ENCODE measurements around the gene DAZAP1.

DNA sequence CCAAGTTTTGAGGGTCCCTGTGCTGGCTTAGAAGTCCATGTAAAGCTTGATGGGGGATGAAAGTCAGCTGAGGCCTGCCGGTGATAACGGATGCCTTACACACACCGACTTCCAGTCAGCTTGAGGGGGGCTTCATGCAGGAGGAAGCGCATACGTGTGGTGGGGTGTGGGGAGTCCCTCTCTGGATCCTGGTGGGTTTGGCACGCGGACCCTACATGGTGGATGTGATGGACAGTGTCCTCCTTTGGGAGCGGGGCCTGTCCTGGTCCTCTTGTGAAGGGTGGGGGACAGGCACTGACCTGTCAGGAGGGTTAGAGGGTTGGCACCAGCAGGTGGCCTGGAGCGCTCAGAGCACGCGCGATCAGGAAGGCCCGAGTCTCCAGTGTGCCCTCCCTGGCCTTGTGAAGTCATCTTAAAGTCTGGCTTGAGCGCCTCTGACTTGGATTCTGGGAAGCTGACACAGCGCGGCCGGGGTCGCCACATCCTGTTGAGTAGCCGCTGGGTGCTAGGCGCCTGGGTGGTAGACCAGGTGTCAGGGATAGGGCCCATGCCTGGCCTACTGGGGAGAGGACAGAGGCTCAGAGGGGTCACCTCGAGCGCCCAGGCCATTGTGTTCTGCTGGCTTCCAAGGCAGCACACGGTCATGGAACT lies 2.9 kb downstream of the DAZAP1 start:
- no peak for TF ChIP-seq POLR2AphosphoS5 (IDR thresholded peaks at IDR 0.05)
- no peak for TF ChIP-seq CTCF (IDR thresholded peaks at IDR 0.05)

Data from suprapubic skin (tissue), 3 donors.